CD14-positive monocyte (primary cell): ENCODE data around the gene RNF19B. TPM values are rescaled to one million over a fixed set of nuclear protein-coding genes. Genes with fewer than 3 reads are reported as not detected.

ENCODE experiments used
- DNase-seq, 3 donors: peaks; one replicate each; pipeline ENCODE4 v3.0.0-alpha.2; 2011 to 2022
- H2AFZ ChIP-seq: 2 replicates; pipeline ENCODE4 v1.6.0; 2012; ENCODE audit warnings: mild to moderate bottlenecking, low read depth, low read length, inconsistent platforms; ENCODE audit not compliant: insufficient read depth, poor library complexity, severe bottlenecking
- H3K27ac ChIP-seq, 2 donors: 1 replicate in 1 of 2; 2 replicates in 1 of 2; pipeline ENCODE4 v1.5.1; 2012 to 2013; ENCODE audit warnings: low read length in 2 of 2, control low read depth in 1 of 2, inconsistent platforms in 1 of 2, low read depth in 1 of 2, mild to moderate bottlenecking in 1 of 2
- H3K27me3 ChIP-seq, 2 donors: one replicate each; pipeline versions ENCODE4 v1.6.0 to v1.6.1; 2011 to 2013; ENCODE audit warnings: low read length in 2 of 2; ENCODE audit not compliant: control insufficient read depth in 2 of 2, insufficient read depth in 2 of 2
- H3K36me3 ChIP-seq, 2 donors: replicated peaks in 1 of 2; 1 replicate in 1 of 2; 2 replicates in 1 of 2; pipeline versions ENCODE4 v1.5.1 to v1.6.1; 2012 to 2013; ENCODE audit warnings: low read length in 2 of 2, control low read depth in 1 of 2, inconsistent platforms in 1 of 2, mild to moderate bottlenecking in 1 of 2; ENCODE audit not compliant: insufficient read depth in 2 of 2, control insufficient read depth in 1 of 2
- H3K4me1 ChIP-seq, 2 donors: 1 replicate in 1 of 2; 2 replicates in 1 of 2; pipeline versions ENCODE4 v1.5.1 to v1.6.1; 2012 to 2013; ENCODE audit warnings: low read length in 2 of 2, control low read depth in 1 of 2, inconsistent platforms in 1 of 2, mild to moderate bottlenecking in 1 of 2, moderate library complexity in 1 of 2; ENCODE audit not compliant: insufficient read depth in 2 of 2, control insufficient read depth in 1 of 2
- H3K4me2 ChIP-seq: replicated peaks from 2 replicates; pipeline ENCODE3; 2012; ENCODE audit warnings: low read length, moderate library complexity, mild to moderate bottlenecking; ENCODE audit not compliant: poor library complexity, severe bottlenecking; ENCODE audit errors: extremely low read depth
- H3K4me3 ChIP-seq, 3 experiments: fragments of 200-600 bp in 1 of 3; sonication (generic) in 1 of 3; replicated peaks in 1 of 3; 1 replicate in 2 of 3; 2 replicates in 1 of 3; pipeline ENCODE4 v1.5.1; 2011 to 2013; ENCODE audit warnings: low read length in 3 of 3, mild to moderate bottlenecking in 3 of 3, control low read depth in 2 of 3, low read depth in 2 of 3, inconsistent platforms in 1 of 3, moderate library complexity in 1 of 3
- H3K79me2 ChIP-seq: 2 replicates; pipeline ENCODE4 v1.6.0; 2012; ENCODE audit warnings: mild to moderate bottlenecking, control low read depth, inconsistent platforms, low read length, moderate library complexity; ENCODE audit not compliant: insufficient read depth
- H3K9ac ChIP-seq: 2 replicates; pipeline ENCODE4 v1.6.0; 2017; ENCODE audit warnings: low read length, mild to moderate bottlenecking; ENCODE audit not compliant: insufficient read depth, poor library complexity, severe bottlenecking
- H3K9me3 ChIP-seq, 2 donors: replicated peaks in 1 of 2; 1 replicate in 1 of 2; 2 replicates in 1 of 2; pipeline versions ENCODE4 v1.5.1 to v1.6.1; 2012 to 2013; ENCODE audit warnings: low read length in 2 of 2, control low read depth in 1 of 2; ENCODE audit not compliant: control insufficient read depth in 1 of 2, insufficient read depth in 1 of 2
- H4K20me1 ChIP-seq: 2 replicates; pipeline ENCODE4 v1.6.0; 2012; ENCODE audit warnings: mild to moderate bottlenecking, low read length, control low read depth, moderate library complexity; ENCODE audit not compliant: insufficient read depth
- H3K27ac Mint-ChIP-seq, 7 donors: one replicate each; pipeline ENCODE4 v1.8.0; 2020; ENCODE audit warnings: mild to moderate bottlenecking in 7 of 7, mixed read lengths in 7 of 7, moderate library complexity in 6 of 7, inconsistent platforms in 2 of 7
- H3K27me3 Mint-ChIP-seq, 3 donors: one replicate each; pipeline ENCODE4 v1.8.0; 2021 to 2022; ENCODE audit warnings: low read depth in 3 of 3, mild to moderate bottlenecking in 3 of 3, mixed read lengths in 3 of 3, moderate library complexity in 3 of 3, inconsistent platforms in 1 of 3
- H3K36me3 Mint-ChIP-seq, 2 donors: one replicate each; pipeline ENCODE4 v1.8.0; 2020; ENCODE audit warnings: mixed read lengths in 2 of 2, inconsistent platforms in 1 of 2, mild to moderate bottlenecking in 1 of 2
- H3K4me1 Mint-ChIP-seq: one replicate; pipeline ENCODE4 v1.8.0; 2020; ENCODE audit warnings: mild to moderate bottlenecking, mixed read lengths
- H3K4me3 Mint-ChIP-seq, 2 donors: one replicate each; pipeline ENCODE4 v1.8.0; 2020; ENCODE audit warnings: mild to moderate bottlenecking in 2 of 2, mixed read lengths in 2 of 2, moderate library complexity in 1 of 2
- H3K9me3 Mint-ChIP-seq, 7 donors: one replicate each; pipeline ENCODE4 v1.8.0; 2020 to 2022; ENCODE audit warnings: mixed read lengths in 7 of 7, mild to moderate bottlenecking in 6 of 7, moderate library complexity in 6 of 7, inconsistent platforms in 2 of 7
- CTCF ChIP-seq: fragments of 200-600 bp; IDR thresholded peaks from one replicate; pipeline ENCODE4 v1.8.0; 2022; ENCODE audit warnings: antibody characterized with exemption, mild to moderate bottlenecking
- WGBS: methylation state at CpG from one replicate; pipeline ENCODE4 v1.1.5; 2013; ENCODE audit warnings: missing lambda C conversion rate; ENCODE audit not compliant: insufficient coverage; 5-methylcytosine and 5-hydroxymethylcytosine counted together
- intact Hi-C, 2 donors: fragments of 100-400 bp; cut with micrococcal nuclease; formaldehyde crosslinking; loops; one replicate each; pipeline versions ENCODE4 v1.15.0 to v1.15.1; 2023
- polyA plus RNA-seq, 3 donors: library from polyadenylated mRNA; depleted of rRNA in 1 of 3; unstranded in 2 of 3; stranded (reverse) in 1 of 3; fragments of 300-500 nt in 2 of 3; fragments of >200 nt in 1 of 3; fragmentation: Illumina TruSeq in 2 of 3; gene quantifications; 1 replicate in 2 of 3; 2 replicates in 1 of 3; pipeline ENCODE4 v1.2.3, GENCODE V29; 2012 to 2021

Gene RNF19B
- polyA plus RNA-seq, 3 donors = 4.1 to 106 (median 5.8) TPM

- peak; percentile 41 to 53 (median 47) for DNase-seq
- peak overlapping the region; percentile 38 to 78 for H3K27ac ChIP-seq
- H4K20me1 ChIP-seq = peaks cover 52% of the 10 kb centered on the region
- peaks cover 0 to 2% (median 0%) of the 10 kb centered on the region in 7 donors for H3K9me3 Mint-ChIP-seq
- peaks cover 0 to 3% (median 0%) of the 10 kb centered on the region in 3 donors for H3K27me3 Mint-ChIP-seq
- H3K27me3 ChIP-seq = no peaks in the 10 kb centered on the region
- peak overlapping the region; percentile 83 for H3K9ac ChIP-seq
- WGBS = under 1% methylated on average over 77 of the region's 78 CpGs
- peak overlapping the region; percentile 78 to 97 (median 86) for H3K4me3 ChIP-seq
- H2AFZ ChIP-seq = no peak overlapping the region
- no peak for TF ChIP-seq CTCF
- H3K4me1 Mint-ChIP-seq = peaks cover 45% of the 10 kb centered on the region
- H3K27ac Mint-ChIP-seq = peak overlapping the region; percentile 75 to 89 (median 86)
- peaks cover 0 to 5% of the 10 kb centered on the region in 2 donors for H3K36me3 ChIP-seq
- H3K4me1 ChIP-seq = peaks cover 27 to 52% of the 10 kb centered on the region in 2 donors
- intact Hi-C loops = loop anchor here (2.0 to 5.0 kb wide), 3 partner anchors 29 to 73 kb away; partner anchors contain the start of gene AK2 (in 1 of the 2)
- peak overlapping the region; percentile 85 for H3K4me2 ChIP-seq
- H3K79me2 ChIP-seq = peaks cover 53% of the 10 kb centered on the region
- H3K36me3 Mint-ChIP-seq = peaks cover 11 to 14% of the 10 kb centered on the region in 2 donors
- no peaks in the 10 kb centered on the region for H3K9me3 ChIP-seq
- peak overlapping the region; percentile 93 to 96 for H3K4me3 Mint-ChIP-seq
Observed at GRCh38 chr1:32963746-32964460, 706 bp downstream of the RNF19B start.

- H3K4me2 ChIP-seq = peak overlapping the region; percentile 85
- peaks cover 0 to 20% of the 10 kb centered on the region in 2 donors for H3K36me3 ChIP-seq
- intact Hi-C loops = loop anchor here (2.0 to 5.0 kb wide), 3 partner anchors 30 to 75 kb away; partner anchors contain the start of gene AK2 (in 1 of the 2)
- H4K20me1 ChIP-seq = peaks cover 68% of the 10 kb centered on the region
- H3K36me3 Mint-ChIP-seq = peaks cover 18 to 26% of the 10 kb centered on the region in 2 donors
- DNase-seq = peak; percentile 45 to 70 (median 55)
- WGBS = no CpG with 5 or more reads among the region's 6 CpGs
- TF ChIP-seq CTCF = no peak
- H3K27me3 Mint-ChIP-seq = peaks cover 0 to 3% (median 0%) of the 10 kb centered on the region in 3 donors
- peak overlapping the region; percentile 75 to 90 (median 84) for H3K27ac Mint-ChIP-seq
- peak overlapping the region; percentile 78 to 97 (median 86) for H3K4me3 ChIP-seq
- H3K9ac ChIP-seq = peak overlapping the region; percentile 32
- H3K27me3 ChIP-seq = no peaks in the 10 kb centered on the region
- peaks cover 51% of the 10 kb centered on the region for H3K4me1 Mint-ChIP-seq
- H3K9me3 Mint-ChIP-seq = peaks cover 0 to 2% (median 0%) of the 10 kb centered on the region in 7 donors
- no peaks in the 10 kb centered on the region for H3K9me3 ChIP-seq
- peaks cover 68% of the 10 kb centered on the region for H3K79me2 ChIP-seq
- no peak overlapping the region for H2AFZ ChIP-seq
- H3K4me1 ChIP-seq = peaks cover 27 to 52% of the 10 kb centered on the region in 2 donors
- peak overlapping the region; percentile 93 to 96 for H3K4me3 Mint-ChIP-seq
- H3K27ac ChIP-seq = peak overlapping the region in 1 of 2 donors; percentile 78
Observed at GRCh38 chr1:32962248-32962896, 2.2 kb downstream of the RNF19B start.
